H9 (cell line): ENCODE results near the gene ZC3H6. TPM values are rescaled to one million over a fixed set of nuclear protein-coding genes. Genes with fewer than 3 reads are reported as not detected.

Experiments used
- DNase-seq: peaks from one replicate; pipeline ENCODE4 v3.0.0-alpha.2; 2017
- H2AFZ ChIP-seq: one replicate; pipeline ENCODE4 v1.6.1; 2013; ENCODE audit warnings: mild to moderate bottlenecking, low read length, control low read depth, moderate library complexity
- H2AK5ac ChIP-seq: 2 replicates; pipeline ENCODE4 v1.6.1; 2013; ENCODE audit warnings: low read length, control low read depth, mixed read lengths; ENCODE audit not compliant: insufficient read length
- H2BK120ac ChIP-seq: one replicate; pipeline ENCODE4 v1.6.1; 2013; ENCODE audit warnings: low read depth, mild to moderate bottlenecking, low read length, control low read depth, inconsistent platforms; ENCODE audit not compliant: poor library complexity, severe bottlenecking
- H2BK12ac ChIP-seq: 2 replicates; pipeline ENCODE4 v1.6.1; 2013; ENCODE audit warnings: low read length, control low read depth, mixed read lengths, low read depth; ENCODE audit not compliant: insufficient read length
- H2BK15ac ChIP-seq: 2 replicates; pipeline ENCODE4 v1.6.1; 2013; ENCODE audit warnings: low read depth, low read length, control low read depth
- H2BK20ac ChIP-seq: one replicate; pipeline ENCODE4 v1.6.1; 2013; ENCODE audit warnings: low read depth, mild to moderate bottlenecking, low read length, control low read depth, inconsistent platforms; ENCODE audit not compliant: poor library complexity, severe bottlenecking
- H2BK5ac ChIP-seq: 2 replicates; pipeline ENCODE4 v1.6.1; 2013; ENCODE audit warnings: low read length, control low read depth, mixed read lengths; ENCODE audit not compliant: insufficient read length
- H3K14ac ChIP-seq: 2 replicates; pipeline ENCODE4 v1.6.1; 2013; ENCODE audit warnings: low read length, control low read depth; ENCODE audit not compliant: insufficient read depth
- H3K18ac ChIP-seq: 2 replicates; pipeline ENCODE4 v1.6.1; 2013; ENCODE audit warnings: low read depth, mild to moderate bottlenecking, mixed read lengths, low read length, control low read depth; ENCODE audit not compliant: insufficient read length
- H3K23ac ChIP-seq: 2 replicates; pipeline ENCODE4 v1.6.1; 2013; ENCODE audit warnings: low read length, control low read depth, mixed read lengths, low read depth; ENCODE audit not compliant: insufficient read length
- H3K23me2 ChIP-seq: 2 replicates; pipeline ENCODE4 v1.6.1; 2013; ENCODE audit warnings: low read depth, mild to moderate bottlenecking, mixed read lengths, low read length, control low read depth; ENCODE audit not compliant: insufficient read length, poor library complexity, severe bottlenecking
- H3K27ac ChIP-seq: 2 replicates; pipeline ENCODE4 v1.5.1; 2013; ENCODE audit warnings: low read length, control low read depth, mixed read lengths, low read depth; ENCODE audit not compliant: insufficient read length
- H3K27me3 ChIP-seq: 2 replicates; pipeline ENCODE4 v1.6.1; 2013; ENCODE audit warnings: low read length, control low read depth, inconsistent platforms; ENCODE audit not compliant: insufficient read depth
- H3K4ac ChIP-seq: 2 replicates; pipeline ENCODE4 v1.6.1; 2013; ENCODE audit warnings: low read depth, mild to moderate bottlenecking, control low read depth, inconsistent platforms, low read length, moderate library complexity
- H3K4me1 ChIP-seq: 2 replicates; pipeline ENCODE4 v1.6.1; 2013; ENCODE audit warnings: low read length, control low read depth, inconsistent platforms; ENCODE audit not compliant: insufficient read depth
- H3K4me2 ChIP-seq: 2 replicates; pipeline ENCODE4 v1.6.1; 2013; ENCODE audit warnings: low read length, control low read depth, mixed read lengths; ENCODE audit not compliant: insufficient read length, insufficient read depth
- H3K56ac ChIP-seq: 2 replicates; pipeline ENCODE4 v1.6.1; 2013; ENCODE audit warnings: low read depth, mild to moderate bottlenecking, mixed read lengths, low read length, control low read depth; ENCODE audit not compliant: insufficient read length
- H3K79me1 ChIP-seq: 2 replicates; pipeline ENCODE4 v1.6.1; 2013; ENCODE audit warnings: low read depth, mild to moderate bottlenecking, moderate library complexity, low read length, control low read depth, inconsistent platforms; ENCODE audit not compliant: insufficient read depth, poor library complexity, severe bottlenecking
- H3K79me2 ChIP-seq: 2 replicates; pipeline ENCODE4 v1.6.1; 2013; ENCODE audit warnings: low read length, control low read depth, inconsistent platforms; ENCODE audit not compliant: insufficient read depth
- H3K9ac ChIP-seq: 2 replicates; pipeline ENCODE4 v1.6.1; 2013; ENCODE audit warnings: low read length, control low read depth, mixed read lengths; ENCODE audit not compliant: insufficient read length; ENCODE audit errors: extremely low read depth
- H3K9me3 ChIP-seq: one replicate; pipeline ENCODE4 v1.6.1; 2013; ENCODE audit warnings: low read depth, low read length, inconsistent platforms; ENCODE audit not compliant: control insufficient read depth
- H3T11ph ChIP-seq: one replicate; pipeline ENCODE4 v1.6.1; 2013; ENCODE audit warnings: mild to moderate bottlenecking, low read length, control low read depth, inconsistent platforms
- H4K20me1 ChIP-seq: one replicate; pipeline ENCODE4 v1.6.1; 2013; ENCODE audit not compliant: control insufficient read depth, insufficient read length, insufficient read depth
- H4K5ac ChIP-seq: 2 replicates; pipeline ENCODE4 v1.6.1; 2013; ENCODE audit warnings: low read depth, mild to moderate bottlenecking, mixed read lengths, low read length, control low read depth; ENCODE audit not compliant: insufficient read length
- H4K8ac ChIP-seq: replicated peaks from 2 replicates; pipeline ENCODE4 v1.6.1; 2013; ENCODE audit warnings: low read length, control low read depth, mixed read lengths, low read depth; ENCODE audit not compliant: insufficient read length
- H4K91ac ChIP-seq: 2 replicates; pipeline ENCODE4 v1.6.1; 2013; ENCODE audit warnings: low read depth, mild to moderate bottlenecking, moderate library complexity, mixed read lengths, low read length, control low read depth; ENCODE audit not compliant: insufficient read length
- H3K27ac Mint-ChIP-seq, 3 experiments: 2 replicates in 2 of 3; 3 replicates in 1 of 3; pipeline ENCODE4 v1.8.0; 2020 to 2021; ENCODE audit warnings: mixed read lengths in 3 of 3, mild to moderate bottlenecking in 1 of 3, moderate library complexity in 1 of 3
- H3K27me3 Mint-ChIP-seq: 2 replicates; pipeline ENCODE4 v1.8.0; 2021; ENCODE audit warnings: low read depth, mild to moderate bottlenecking, moderate library complexity, mixed read lengths
- H3K36me3 Mint-ChIP-seq, 3 experiments: 2 replicates in 2 of 3; 3 replicates in 1 of 3; pipeline ENCODE4 v1.8.0; 2020 to 2021; ENCODE audit warnings: low read depth in 3 of 3, mixed read lengths in 3 of 3; ENCODE audit not compliant: insufficient read depth in 1 of 3
- H3K4me1 Mint-ChIP-seq, 2 experiments: 2 replicates each; pipeline ENCODE4 v1.8.0; 2020; ENCODE audit warnings: mixed read lengths in 2 of 2
- H3K4me3 Mint-ChIP-seq, 2 experiments: 2 replicates in 1 of 2; 3 replicates in 1 of 2; pipeline ENCODE4 v1.8.0; 2020 to 2021; ENCODE audit warnings: mild to moderate bottlenecking in 2 of 2, mixed read lengths in 2 of 2, moderate library complexity in 1 of 2
- H3K9me3 Mint-ChIP-seq, 2 experiments: 2 replicates in 1 of 2; 3 replicates in 1 of 2; pipeline ENCODE4 v1.8.0; 2020; ENCODE audit warnings: mild to moderate bottlenecking in 2 of 2, mixed read lengths in 2 of 2, moderate library complexity in 1 of 2
- WGBS: extraction: QIAGEN DNeasy Blood & Tissue Kit; methylation state at CpG from one replicate; pipeline ENCODE4 v1.1.7; 2013; ENCODE audit warnings: missing lambda C conversion rate, low lambda C conversion rate, mixed read lengths; ENCODE audit not compliant: insufficient read length; ENCODE audit errors: extremely low coverage; 5-methylcytosine and 5-hydroxymethylcytosine counted together
- long read RNA-seq: library from polyadenylated mRNA; unstranded; transcript quantifications from one replicate; pipeline ENCODE4 v2.0.0, GENCODE V29; 2020
- total RNA-seq: library from RNA; stranded (reverse); gene quantifications from 2 replicates; pipeline ENCODE4 v1.2.1, GENCODE V29; 2021
- TF ChIP-seq, protein P1 (sequence below): fragments of 200-600 bp; sonication (generic); conservative IDR thresholded peaks from 3 replicates; pipeline ENCODE4 v1.8.0; 2021; ENCODE audit warnings: antibody characterized with exemption, mild to moderate bottlenecking

The ZC3H6 gene, protein sequence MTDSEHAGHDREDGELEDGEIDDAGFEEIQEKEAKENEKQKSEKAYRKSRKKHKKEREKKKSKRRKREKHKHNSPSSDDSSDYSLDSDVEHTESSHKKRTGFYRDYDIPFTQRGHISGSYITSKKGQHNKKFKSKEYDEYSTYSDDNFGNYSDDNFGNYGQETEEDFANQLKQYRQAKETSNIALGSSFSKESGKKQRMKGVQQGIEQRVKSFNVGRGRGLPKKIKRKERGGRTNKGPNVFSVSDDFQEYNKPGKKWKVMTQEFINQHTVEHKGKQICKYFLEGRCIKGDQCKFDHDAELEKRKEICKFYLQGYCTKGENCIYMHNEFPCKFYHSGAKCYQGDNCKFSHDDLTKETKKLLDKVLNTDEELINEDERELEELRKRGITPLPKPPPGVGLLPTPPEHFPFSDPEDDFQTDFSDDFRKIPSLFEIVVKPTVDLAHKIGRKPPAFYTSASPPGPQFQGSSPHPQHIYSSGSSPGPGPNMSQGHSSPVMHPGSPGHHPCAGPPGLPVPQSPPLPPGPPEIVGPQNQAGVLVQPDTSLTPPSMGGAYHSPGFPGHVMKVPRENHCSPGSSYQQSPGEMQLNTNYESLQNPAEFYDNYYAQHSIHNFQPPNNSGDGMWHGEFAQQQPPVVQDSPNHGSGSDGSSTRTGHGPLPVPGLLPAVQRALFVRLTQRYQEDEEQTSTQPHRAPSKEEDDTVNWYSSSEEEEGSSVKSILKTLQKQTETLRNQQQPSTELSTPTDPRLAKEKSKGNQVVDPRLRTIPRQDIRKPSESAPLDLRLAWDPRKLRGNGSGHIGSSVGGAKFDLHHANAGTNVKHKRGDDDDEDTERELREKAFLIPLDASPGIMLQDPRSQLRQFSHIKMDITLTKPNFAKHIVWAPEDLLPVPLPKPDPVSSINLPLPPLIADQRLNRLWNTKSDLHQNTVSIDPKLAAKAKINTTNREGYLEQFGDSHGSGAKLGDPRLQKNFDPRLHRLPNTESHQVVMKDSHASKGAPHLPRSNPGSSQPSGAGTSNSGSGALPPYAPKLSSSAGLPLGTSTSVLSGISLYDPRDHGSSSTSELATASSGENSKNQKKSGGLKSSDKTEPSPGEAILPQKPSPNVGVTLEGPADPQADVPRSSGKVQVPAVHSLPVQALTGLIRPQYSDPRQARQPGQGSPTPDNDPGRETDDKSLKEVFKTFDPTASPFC
- 3.5 and 4.8 TPM in 2 replicates for total RNA-seq
- long read RNA-seq, partial matches to known transcripts: 1 of 2 reads
- long read RNA-seq, other reads (novel, unspliced or antisense): 1 of 2 reads

- H3K36me3 Mint-ChIP-seq: no peaks in the 10 kb centered on the region
- H3K4ac ChIP-seq: peak within 1 kb of the TSS; percentile 92; the same call in 1 of the 2 replicates
Measured at GRCh38 chr2:112275311-112275886, at the start of gene ZC3H6. Gene ZC3H6 (plus strand): TSS chr2:112275597. CDS start chr2:112275995, 398 bp downstream.

More at GRCh38 chr2:112275311-112275886, at the start of gene ZC3H6:
- H3K23me2 ChIP-seq: no peaks in the 10 kb centered on the region
- Mint-ChIP-seq H3K4me3 (peak within 1 kb of the TSS; percentile 88 to 92), H3K27me3 (no peaks in the 10 kb centered on the region), H3K27ac (peak within 1 kb of the TSS; percentile 98 to 99 (median 98); a peak in 6 of 7 replicates), H3K4me1 (peaks cover 13 to 15% of the 10 kb centered on the region in 2 experiments), H3K9me3 (no peaks in the 10 kb centered on the region)
- no peak within 1 kb of the TSS for H2AK5ac ChIP-seq
- H3K9me3 ChIP-seq: no peaks in the 10 kb centered on the region
- H2BK15ac ChIP-seq: no peak within 1 kb of the TSS
- H3K27me3 ChIP-seq: no peaks in the 10 kb centered on the region
- H2BK20ac ChIP-seq: no peak within 1 kb of the TSS
- no peak within 1 kb of the TSS for H3K23ac ChIP-seq
- H2BK5ac ChIP-seq: peak within 1 kb of the TSS; percentile 93
- H3K9ac ChIP-seq: peak within 1 kb of the TSS; percentile 96
- no peaks in the 10 kb centered on the region for H4K20me1 ChIP-seq
- H3K56ac ChIP-seq: peak within 1 kb of the TSS; percentile 64
- DNase-seq: peak; percentile 97
- peak within 1 kb of the TSS; percentile 100 for H3K14ac ChIP-seq
- WGBS: no CpG with 5 or more reads among the region's 60 CpGs
- H3K4me2 ChIP-seq: peak within 1 kb of the TSS; percentile 63
- peak within 1 kb of the TSS; percentile 96 for H2BK120ac ChIP-seq
- H3K4me1 ChIP-seq: no peaks in the 10 kb centered on the region
- peak within 1 kb of the TSS; percentile 88 for H4K91ac ChIP-seq
- no peaks in the 10 kb centered on the region for H3K79me2 ChIP-seq
- TF ChIP-seq, protein P1, sequence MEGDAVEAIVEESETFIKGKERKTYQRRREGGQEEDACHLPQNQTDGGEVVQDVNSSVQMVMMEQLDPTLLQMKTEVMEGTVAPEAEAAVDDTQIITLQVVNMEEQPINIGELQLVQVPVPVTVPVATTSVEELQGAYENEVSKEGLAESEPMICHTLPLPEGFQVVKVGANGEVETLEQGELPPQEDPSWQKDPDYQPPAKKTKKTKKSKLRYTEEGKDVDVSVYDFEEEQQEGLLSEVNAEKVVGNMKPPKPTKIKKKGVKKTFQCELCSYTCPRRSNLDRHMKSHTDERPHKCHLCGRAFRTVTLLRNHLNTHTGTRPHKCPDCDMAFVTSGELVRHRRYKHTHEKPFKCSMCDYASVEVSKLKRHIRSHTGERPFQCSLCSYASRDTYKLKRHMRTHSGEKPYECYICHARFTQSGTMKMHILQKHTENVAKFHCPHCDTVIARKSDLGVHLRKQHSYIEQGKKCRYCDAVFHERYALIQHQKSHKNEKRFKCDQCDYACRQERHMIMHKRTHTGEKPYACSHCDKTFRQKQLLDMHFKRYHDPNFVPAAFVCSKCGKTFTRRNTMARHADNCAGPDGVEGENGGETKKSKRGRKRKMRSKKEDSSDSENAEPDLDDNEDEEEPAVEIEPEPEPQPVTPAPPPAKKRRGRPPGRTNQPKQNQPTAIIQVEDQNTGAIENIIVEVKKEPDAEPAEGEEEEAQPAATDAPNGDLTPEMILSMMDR: peak; percentile 9; the same call in 1 of the 3 replicates
- H2BK12ac ChIP-seq: no peak within 1 kb of the TSS
- H4K5ac ChIP-seq: peak within 1 kb of the TSS; percentile 97
- no peak within 1 kb of the TSS for H2AFZ ChIP-seq
- H3T11ph ChIP-seq: no peak within 1 kb of the TSS
- H3K79me1 ChIP-seq: no peaks in the 10 kb centered on the region
- peak within 1 kb of the TSS; percentile 81 for H3K27ac ChIP-seq
- no peak within 1 kb of the TSS for H4K8ac ChIP-seq
- peak within 1 kb of the TSS; percentile 99 for H3K18ac ChIP-seq
